NCI-H1417 treated with DMSO at 0.1 percent for 48 hours (cell line): ENCODE data around the gene ETV3.

Experiments used
- DNase-seq: peaks from one replicate; lab custom pipeline; 2025; lab: John Stamatoyannopoulos, UW

The ETV3 gene

GRCh38 chr1:157139052-157139715 is 989 bp upstream of the ETV3 start:
- DNase-seq, result no peak

GRCh38 chr1:157137408-157138219 is 581 bp downstream of the ETV3 start:
- DNase-seq, result no peak

DNA sequence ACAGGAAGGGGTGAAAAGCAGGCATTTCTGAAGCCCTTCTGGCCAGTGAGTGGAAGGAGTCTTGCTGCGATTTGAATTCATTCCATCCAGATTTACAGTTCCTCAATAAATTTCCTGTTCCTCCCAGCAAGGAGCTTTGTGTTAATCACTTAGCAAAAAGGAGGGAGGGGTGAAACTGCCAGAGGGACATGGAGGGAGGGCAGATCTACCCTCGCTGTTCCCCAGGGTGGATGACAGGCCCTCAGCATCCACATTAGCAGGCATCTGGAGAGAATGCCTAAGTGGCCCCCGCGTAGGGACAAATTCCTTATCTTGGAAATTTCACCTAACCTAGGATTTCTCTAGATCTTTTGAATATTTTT is 1.2 kb downstream of the ETV3 start:
- DNase-seq, result no peak

- no peak for DNase-seq
Measured at GRCh38 chr1:157136133-157136532, 2.1 kb downstream of the ETV3 start.

GRCh38 chr1:157135646-157136045 is 2.5 kb downstream of the ETV3 start:
- DNase-seq, result no peak

DNA sequence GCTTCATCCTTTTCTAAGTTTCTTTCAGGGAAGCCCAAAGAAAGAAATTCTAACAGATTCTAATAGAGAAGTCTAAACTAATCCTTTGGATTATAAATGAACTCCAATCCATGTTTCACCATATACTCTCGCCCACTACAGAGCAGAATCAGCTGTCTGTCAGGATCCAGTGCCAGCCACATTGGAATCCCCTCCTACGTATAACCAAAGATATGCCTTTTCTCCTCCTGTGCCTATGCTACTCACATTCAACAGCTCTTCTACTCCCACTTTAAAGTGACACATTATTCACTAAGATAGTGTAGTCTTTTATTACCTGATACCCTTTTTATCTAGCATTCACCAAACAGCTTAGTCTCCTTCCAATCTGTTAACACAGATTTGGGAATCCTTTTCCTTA is 3.1 kb downstream of the ETV3 start:
- no peak for DNase-seq

- no peak for DNase-seq
Measured at GRCh38 chr1:157134442-157134841, 3.8 kb downstream of the ETV3 start.

GRCh38 chr1:157133426-157133825 is 4.8 kb downstream of the ETV3 start:
- DNase-seq, result no peak

DNA sequence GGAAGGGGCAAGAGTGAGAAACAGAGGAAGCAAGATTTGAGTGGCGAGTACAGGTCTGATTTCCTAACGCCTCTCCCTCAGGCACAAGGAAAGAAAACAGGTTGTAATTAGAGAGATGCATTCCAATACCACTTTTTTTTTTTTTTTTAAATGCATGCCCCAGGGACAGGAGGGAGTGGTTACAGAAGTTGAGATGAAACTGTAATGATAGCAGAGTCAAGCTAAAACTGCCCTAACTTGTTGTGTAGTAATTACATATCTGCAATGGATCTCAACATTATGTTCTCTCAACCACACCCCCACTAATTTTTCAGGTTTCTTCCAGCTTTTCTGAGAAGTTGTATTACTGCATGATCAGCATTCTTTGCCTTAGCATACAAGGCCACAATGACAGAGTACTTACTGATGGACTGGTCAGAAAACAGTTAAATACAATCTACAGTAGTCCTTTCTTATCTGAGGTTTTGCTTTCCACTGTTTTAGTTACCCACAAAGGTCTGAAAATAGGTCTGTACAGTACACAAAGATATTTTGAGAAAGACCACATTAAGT is 5.5 kb downstream of the ETV3 start:
- no peak for DNase-seq

- DNase-seq, result no peak
Measured at GRCh38 chr1:157132111-157132510, 6.1 kb downstream of the ETV3 start.

DNA sequence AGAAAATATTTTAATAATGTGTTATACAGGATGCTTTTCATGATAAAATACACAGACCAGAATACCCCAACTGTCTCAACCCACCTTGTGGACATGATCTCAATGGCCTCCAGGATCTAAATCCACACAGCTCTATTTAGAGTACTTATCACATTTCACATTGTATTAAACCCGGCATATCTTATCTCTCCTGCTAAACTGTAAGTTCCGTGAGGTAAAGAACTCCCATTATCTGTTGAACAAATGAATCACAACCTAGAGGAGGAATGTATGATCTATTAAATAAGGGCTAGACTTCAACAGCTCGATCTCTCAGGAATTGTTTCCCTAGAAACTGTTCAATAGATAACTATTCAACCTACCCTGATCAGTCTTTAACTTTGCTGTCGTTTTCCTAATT is 6.9 kb downstream of the ETV3 start:
- DNase-seq, result no peak

DNA sequence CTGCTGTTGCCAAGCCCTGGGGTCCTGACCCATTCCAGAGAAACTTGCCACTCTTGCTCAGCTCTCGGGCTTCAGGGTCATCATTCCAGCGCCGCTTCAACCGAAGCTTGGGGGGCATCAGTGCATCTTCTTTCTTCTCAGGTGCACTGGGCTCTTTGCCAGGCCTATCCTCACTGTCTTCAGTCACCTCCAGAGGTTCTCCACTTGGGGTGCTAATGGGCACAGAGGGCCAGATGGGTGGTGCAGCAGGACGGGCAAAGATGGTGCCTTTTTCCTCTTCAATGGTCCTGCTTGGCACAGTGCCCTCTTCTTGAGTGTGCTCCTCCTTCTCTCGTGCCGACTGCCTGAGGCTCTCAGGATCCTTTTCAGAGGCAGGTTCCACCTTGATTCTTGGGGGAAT is 13.3 kb downstream of the ETV3 start:
- DNase-seq, result no peak

DNA sequence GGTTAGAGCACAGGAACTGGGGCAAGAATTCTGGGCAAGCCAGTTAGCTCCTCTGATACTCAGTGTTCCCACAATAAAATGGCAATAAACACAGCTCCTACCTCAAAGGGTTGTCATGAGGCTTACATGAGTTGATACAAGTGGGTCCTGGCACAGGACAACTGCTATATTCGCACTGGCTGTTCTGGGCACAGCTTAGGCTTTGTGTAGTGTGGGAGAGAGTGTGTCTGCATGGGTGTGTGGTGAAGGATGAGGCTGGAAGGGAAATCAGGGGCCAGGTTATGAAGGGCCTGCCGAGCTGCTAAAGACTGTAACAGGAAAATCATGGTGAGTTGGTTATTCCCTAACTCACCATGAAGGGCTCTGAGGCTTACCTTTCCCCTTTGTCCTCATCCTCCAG is 18.7 kb downstream of the ETV3 start:
- no peak for DNase-seq

DNA sequence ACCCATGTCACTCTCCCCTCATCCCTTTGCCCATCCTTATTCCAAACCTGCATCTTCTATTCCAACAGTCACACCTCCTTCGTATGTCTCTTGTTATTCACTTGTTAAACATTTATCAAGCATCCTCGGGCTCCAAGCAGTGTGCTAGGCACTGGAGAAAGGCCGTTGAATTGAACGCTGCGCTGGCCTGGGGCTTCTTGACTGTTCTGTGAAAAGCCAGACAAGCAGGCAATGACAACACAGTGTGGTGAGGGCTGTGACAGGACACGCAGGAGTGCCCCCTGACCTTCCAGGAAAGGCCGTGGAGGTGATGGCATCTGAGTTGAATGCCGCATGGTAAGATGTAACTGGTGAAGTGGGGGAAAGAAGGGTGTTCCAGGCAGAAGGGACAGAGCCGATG is 19.2 kb downstream of the ETV3 start:
- DNase-seq, result no peak

DNA sequence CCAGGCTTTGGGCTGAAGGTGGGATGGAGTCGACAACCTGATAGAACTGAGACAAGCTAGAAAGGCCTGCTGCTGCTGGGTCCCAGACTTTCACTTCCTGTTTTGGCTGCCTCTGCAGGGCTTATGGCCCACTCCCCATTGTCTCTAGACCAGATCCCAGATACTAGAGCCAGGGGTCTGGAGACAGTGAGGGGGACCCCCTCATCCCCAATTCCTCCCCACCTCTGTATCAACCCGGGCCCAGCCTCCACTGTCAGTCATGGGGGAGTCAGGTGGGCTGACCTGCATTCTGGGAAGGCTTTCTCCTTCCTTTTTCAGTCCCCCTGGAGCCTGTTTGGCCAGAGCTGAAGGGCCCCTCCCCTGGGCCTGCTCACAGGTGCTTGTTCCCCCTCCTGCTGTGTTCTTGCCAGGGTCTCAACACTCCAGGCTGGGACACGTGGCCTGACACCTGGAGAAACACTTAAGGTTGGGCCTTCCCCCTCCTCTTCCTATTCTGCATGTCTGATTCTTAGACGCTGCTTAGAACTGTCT is 20.6 kb downstream of the ETV3 start:
- DNase-seq, result no peak

GRCh38 chr1:157116737-157117103 is 21.5 kb downstream of the ETV3 start:
- DNase-seq, result no peak

- DNase-seq, result no peak
Measured at GRCh38 chr1:157115851-157116736, 22.1 kb downstream of the ETV3 start.

GRCh38 chr1:157115429-157115838 is 22.8 kb downstream of the ETV3 start:
- DNase-seq, result no peak

DNA sequence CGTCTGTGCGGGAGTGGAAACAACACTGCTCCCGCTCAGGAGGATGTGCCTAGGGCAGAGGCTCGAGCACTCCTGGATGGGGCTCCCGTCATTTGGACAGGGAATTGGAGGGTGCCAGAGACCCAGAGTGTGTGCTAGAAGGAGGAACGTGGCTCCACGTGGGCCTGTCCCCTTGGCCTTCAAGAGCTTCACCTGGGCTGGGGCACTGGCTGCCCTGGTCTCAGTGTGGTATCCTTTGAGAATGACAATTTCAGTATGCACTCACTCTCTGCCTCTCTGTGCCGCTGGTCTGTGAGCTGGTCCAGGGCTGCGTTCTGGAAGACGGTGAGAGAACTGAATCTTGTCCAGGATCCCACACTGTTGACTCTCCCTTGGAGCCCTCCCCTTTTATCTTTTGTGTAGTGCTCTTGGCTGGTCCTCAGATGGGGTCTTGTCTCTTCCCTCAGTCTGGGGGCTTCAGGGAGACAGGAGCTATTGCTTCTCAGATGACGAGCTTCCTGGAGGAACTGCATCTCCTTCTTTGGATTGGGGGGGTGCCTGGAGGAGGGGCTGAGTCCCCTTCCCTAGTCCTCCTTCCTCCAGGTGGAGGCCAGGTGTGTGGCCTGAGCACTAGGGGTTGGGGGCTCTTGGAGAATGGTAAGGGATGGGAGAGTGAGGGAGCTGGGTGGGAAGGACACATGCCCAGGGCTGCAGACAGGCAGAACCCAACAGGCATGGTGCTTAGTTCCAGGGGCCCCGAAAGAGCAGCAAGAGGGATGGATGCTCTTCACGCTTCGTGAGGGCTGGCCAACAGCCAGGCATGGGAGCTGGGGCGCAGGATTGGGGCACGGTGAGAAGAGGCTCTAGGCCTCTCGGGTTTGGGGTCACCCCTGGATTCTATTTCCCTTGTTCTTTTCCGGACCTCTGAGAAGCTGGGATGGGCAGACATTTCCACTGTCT is 23.7 kb downstream of the ETV3 start:
- no peak for DNase-seq

DNA sequence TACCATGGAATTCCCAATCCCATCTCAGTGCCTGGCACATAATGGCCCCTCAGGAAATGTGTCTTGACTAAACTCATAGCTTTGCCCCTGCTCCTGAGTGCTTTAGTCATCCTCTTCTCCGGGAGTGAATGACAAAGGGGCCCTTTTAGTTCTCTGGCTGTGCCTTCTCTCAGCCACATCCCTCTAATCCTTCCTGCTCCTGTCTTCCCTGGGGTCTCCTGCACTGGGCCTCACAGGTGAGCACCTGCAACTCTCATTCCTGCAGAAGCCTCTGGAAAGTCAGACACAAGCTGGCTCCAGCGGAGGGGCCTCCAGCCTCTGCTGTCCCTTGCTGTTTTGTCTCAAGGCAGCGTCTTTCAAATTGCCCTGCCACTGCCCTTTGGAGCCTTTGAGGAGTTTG is 24.6 kb downstream of the ETV3 start:
- no peak for DNase-seq

- DNase-seq, result no peak
Measured at GRCh38 chr1:157113106-157113505, 25.1 kb downstream of the ETV3 start.
